Endodermal cell (in vitro differentiated cells): Measurements from ENCODE around the gene ELL. TPM values are rescaled to one million over a fixed set of nuclear protein-coding genes. Genes with fewer than 3 reads are reported as not detected.

Experiments
- DNase-seq: peaks from one replicate; pipeline ENCODE4 v3.0.0-alpha.2; 2017
- H3K27ac ChIP-seq: 2 replicates; pipeline ENCODE4 v1.5.1; 2013; ENCODE audit warnings: mild to moderate bottlenecking, low read depth, low read length, moderate library complexity
- H3K27me3 ChIP-seq: 2 replicates; pipeline ENCODE4 v1.6.1; 2013; ENCODE audit warnings: mild to moderate bottlenecking, low read length, moderate library complexity; ENCODE audit not compliant: insufficient read depth, control insufficient read depth, poor library complexity, severe bottlenecking
- H3K36me3 ChIP-seq: 2 replicates; pipeline ENCODE4 v1.7.0; 2013; ENCODE audit warnings: mild to moderate bottlenecking, low read length, moderate library complexity; ENCODE audit not compliant: control insufficient read depth, insufficient read depth
- H3K4me1 ChIP-seq: one replicate; pipeline ENCODE4 v1.7.0; 2013; ENCODE audit warnings: low read length; ENCODE audit not compliant: control insufficient read depth, insufficient read depth
- H3K4me3 ChIP-seq: 2 replicates; pipeline ENCODE4 v1.5.1; 2013; ENCODE audit warnings: mild to moderate bottlenecking, low read length, moderate library complexity
- H3K9ac ChIP-seq: 2 replicates; pipeline ENCODE4 v1.6.1; 2013; ENCODE audit warnings: mild to moderate bottlenecking, low read length, moderate library complexity; ENCODE audit not compliant: poor library complexity, severe bottlenecking; ENCODE audit errors: extremely low read depth
- H3K9me3 ChIP-seq: 2 replicates; pipeline ENCODE4 v1.6.1; 2013; ENCODE audit warnings: mild to moderate bottlenecking, low read length, moderate library complexity; ENCODE audit not compliant: control insufficient read depth
- H3K27ac Mint-ChIP-seq: 2 replicates; pipeline ENCODE4 v1.8.0; 2020; ENCODE audit warnings: mixed read lengths
- H3K27me3 Mint-ChIP-seq: 2 replicates; pipeline ENCODE4 v1.8.0; 2021; ENCODE audit warnings: mild to moderate bottlenecking, mixed read lengths; ENCODE audit not compliant: insufficient read depth
- H3K36me3 Mint-ChIP-seq: 2 replicates; pipeline ENCODE4 v1.8.0; 2020; ENCODE audit warnings: low read depth, mixed read lengths
- H3K4me1 Mint-ChIP-seq: 2 replicates; pipeline ENCODE4 v1.8.0; 2020; ENCODE audit warnings: mixed read lengths
- H3K4me3 Mint-ChIP-seq: 2 replicates; pipeline ENCODE4 v1.8.0; 2020; ENCODE audit warnings: mild to moderate bottlenecking, moderate library complexity, mixed read lengths
- H3K9me3 Mint-ChIP-seq: 2 replicates; pipeline ENCODE4 v1.8.0; 2020; ENCODE audit warnings: mild to moderate bottlenecking, mixed read lengths
- CTCF ChIP-seq: fragments of 200-600 bp; sonication (generic); conservative IDR thresholded peaks from 2 replicates; pipeline ENCODE4 v1.5.0; 2021; ENCODE audit warnings: antibody characterized with exemption, mild to moderate bottlenecking
- WGBS, 2 experiments: methylation state at CpG; one replicate each; pipeline versions ENCODE4 v1.1.5 to v1.1.7; 2013; ENCODE audit warnings: missing lambda C conversion rate in 2 of 2, mixed read lengths in 1 of 2; ENCODE audit not compliant: insufficient coverage in 1 of 2, insufficient read length in 1 of 2; 5-methylcytosine and 5-hydroxymethylcytosine counted together
- total RNA-seq, 2 donors: library from RNA; stranded (reverse); fragmentation: NEBNext Ultra II Directional in 1 of 2; extraction: Animal tissue kit (Norgen Biotek cat#: 25700) in 1 of 2; gene quantifications; 2 replicates in 1 of 2; 3 replicates in 1 of 2; pipeline ENCODE4 v1.2.1, GENCODE V29; 2021

ELL gene
- total RNA-seq, 2 donors from 2014 or later, result 10.9 to 15.4 TPM

GRCh38 chr19:18506101-18506930, 15.6 kb downstream of the ELL start:
- H3K9me3 ChIP-seq, result no peaks in the 10 kb centered on the region
- Mint-ChIP-seq H3K9me3 (no peaks in the 10 kb centered on the region), H3K36me3 (no peaks in the 10 kb centered on the region), H3K4me1 (peaks cover 30% of the 10 kb centered on the region), H3K4me3 (no peak overlapping the region), H3K27ac (peak overlapping the region; percentile 83), H3K27me3 (no peaks in the 10 kb centered on the region)
- no peaks in the 10 kb centered on the region for H3K36me3 ChIP-seq
- no peak overlapping the region for H3K27ac ChIP-seq
- H3K4me1 ChIP-seq, result peaks cover 23% of the 10 kb centered on the region
- TF ChIP-seq CTCF, result no peak
- no peak for DNase-seq
- H3K4me3 ChIP-seq, result no peak overlapping the region
- H3K27me3 ChIP-seq, result no peaks in the 10 kb centered on the region
- H3K9ac ChIP-seq, result no peak overlapping the region
- WGBS, 2 experiments, result 89 to 94% methylated on average over 18 to 19 of the region's 19 CpGs

- 92 to 97% methylated on average over 4 to 8 of the region's 8 CpGs for WGBS, 2 experiments
- H3K27me3 ChIP-seq, result no peaks in the 10 kb centered on the region
- H3K9ac ChIP-seq, result no peak overlapping the region
- no peak overlapping the region for H3K4me3 Mint-ChIP-seq
- no peaks in the 10 kb centered on the region for H3K27me3 Mint-ChIP-seq
- H3K36me3 ChIP-seq, result no peaks in the 10 kb centered on the region
- peaks cover 23% of the 10 kb centered on the region for H3K4me1 ChIP-seq
- no peaks in the 10 kb centered on the region for H3K9me3 ChIP-seq
- TF ChIP-seq CTCF, result no peak
- H3K27ac Mint-ChIP-seq, result peak overlapping the region; percentile 27
- no peak overlapping the region for H3K4me3 ChIP-seq
- no peaks in the 10 kb centered on the region for H3K36me3 Mint-ChIP-seq
- no peaks in the 10 kb centered on the region for H3K9me3 Mint-ChIP-seq
- no peak for DNase-seq
- H3K4me1 Mint-ChIP-seq, result peaks cover 27% of the 10 kb centered on the region
- H3K27ac ChIP-seq, result no peak overlapping the region
Observed at GRCh38 chr19:18504886-18505610, 16.8 kb downstream of the ELL start.

- no peaks in the 10 kb centered on the region for H3K9me3 ChIP-seq
- no peaks in the 10 kb centered on the region for H3K36me3 ChIP-seq
- no peaks in the 10 kb centered on the region for H3K36me3 Mint-ChIP-seq
- peak overlapping the region; percentile 53 for H3K27ac Mint-ChIP-seq
- no peak overlapping the region for H3K9ac ChIP-seq
- no peaks in the 10 kb centered on the region for H3K27me3 ChIP-seq
- DNase-seq, result peak; percentile 82
- H3K27me3 Mint-ChIP-seq, result no peaks in the 10 kb centered on the region
- H3K27ac ChIP-seq, result no peak overlapping the region
- no peak for TF ChIP-seq CTCF
- H3K9me3 Mint-ChIP-seq, result no peaks in the 10 kb centered on the region
- no peak overlapping the region for H3K4me3 ChIP-seq
- H3K4me3 Mint-ChIP-seq, result no peak overlapping the region
- 81 to 84% methylated on average over 10 to 20 of the region's 20 CpGs for WGBS, 2 experiments
- H3K4me1 Mint-ChIP-seq, result peaks cover 27% of the 10 kb centered on the region
- H3K4me1 ChIP-seq, result peaks cover 23% of the 10 kb centered on the region
Observed at GRCh38 chr19:18503971-18504885, 17.6 kb downstream of the ELL start.
